GM21723 (cell line): ENCODE measurements around the gene PIK3R3.

Experiments used
- ATAC-seq: cut with Tn5 transposase; IDR thresholded peaks from one replicate; pipeline ENCODE4 v1.9.1; 2021; ENCODE audit warnings: mild to moderate bottlenecking, moderate library complexity; ENCODE audit not compliant: unreplicated experiment

Gene PIK3R3

DNA sequence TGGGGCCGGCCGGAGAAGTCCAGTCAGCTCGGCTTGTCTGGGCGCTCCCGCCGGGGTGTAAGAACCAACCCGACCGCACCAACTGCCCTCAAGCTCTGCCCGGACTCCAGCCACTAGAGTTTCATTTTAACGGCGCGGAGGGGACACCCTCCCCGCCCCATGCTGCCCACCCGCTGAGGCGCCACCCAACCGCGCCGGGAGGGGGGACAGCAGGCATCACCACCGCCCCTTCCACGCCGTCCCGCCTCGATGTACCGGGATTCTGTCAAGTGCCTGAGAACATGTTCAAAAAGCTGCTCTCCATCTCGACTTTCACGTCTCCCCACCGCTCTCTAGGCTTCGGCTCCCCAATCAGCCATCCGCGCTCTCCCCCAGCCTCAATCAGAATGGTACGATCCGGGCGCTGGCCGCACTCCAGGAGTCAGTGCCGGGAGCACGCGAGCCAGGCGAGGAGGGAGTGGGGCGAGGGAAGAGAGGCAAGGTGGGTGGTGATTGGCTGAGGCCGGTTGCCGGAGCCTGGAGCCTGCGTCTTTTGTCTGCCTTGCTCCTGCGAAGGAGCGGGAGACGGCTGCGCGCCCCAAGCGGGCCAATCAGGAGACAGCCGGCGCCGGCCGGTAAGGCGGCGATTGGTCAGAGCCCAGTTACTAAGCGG lies at the start of gene PIK3R3:
Gene PIK3R3 (minus strand): TSS at position 101 of the 652 bp plus-strand sequence. CDS start 677 bp downstream, outside the sequence.
- ATAC-seq, result peak; percentile 86

DNA sequence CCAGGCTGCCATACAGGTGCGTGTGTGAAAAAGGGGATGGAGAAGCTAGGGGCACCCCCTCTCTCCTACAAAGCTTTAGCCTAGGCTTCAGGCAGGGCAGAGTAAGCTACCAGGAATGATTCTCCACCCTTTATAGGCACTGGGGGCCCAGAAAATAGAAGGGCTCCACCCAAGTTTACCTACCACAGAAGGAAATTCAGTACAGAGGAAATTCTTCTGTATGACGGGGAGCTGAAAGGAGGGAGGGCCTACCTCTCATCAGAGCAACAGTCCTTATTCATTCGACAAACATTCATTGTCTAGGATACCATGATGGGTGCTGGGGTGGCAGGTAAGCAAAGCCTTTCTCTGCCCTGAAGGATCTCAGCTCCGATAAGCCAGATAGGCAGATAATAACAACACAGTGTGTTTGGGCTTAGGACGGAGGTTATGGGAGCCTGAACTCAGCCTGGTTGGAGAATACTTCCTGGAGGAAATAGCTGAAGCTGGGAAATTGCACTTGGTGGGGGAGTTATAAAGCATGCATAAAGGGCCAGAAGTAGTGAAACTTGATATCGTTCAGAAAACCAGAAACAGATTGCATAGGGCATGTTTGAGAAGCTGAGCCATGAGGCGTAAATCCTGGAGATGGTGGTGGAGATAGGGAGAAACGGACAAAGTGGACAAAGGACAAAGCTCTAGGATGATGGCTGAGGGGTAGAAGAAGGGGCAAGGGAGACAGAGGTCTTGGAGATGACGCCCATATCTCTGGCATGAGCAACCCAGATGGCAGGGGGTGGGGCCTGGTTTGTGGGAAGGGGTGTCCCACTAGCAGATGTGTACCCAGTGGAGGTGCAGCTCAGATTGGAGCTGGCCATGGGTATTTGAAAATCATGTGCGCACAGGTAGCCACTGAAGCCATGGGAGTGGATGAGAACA lies 49.2 kb upstream of the PIK3R3 start:
- no peak for ATAC-seq

DNA sequence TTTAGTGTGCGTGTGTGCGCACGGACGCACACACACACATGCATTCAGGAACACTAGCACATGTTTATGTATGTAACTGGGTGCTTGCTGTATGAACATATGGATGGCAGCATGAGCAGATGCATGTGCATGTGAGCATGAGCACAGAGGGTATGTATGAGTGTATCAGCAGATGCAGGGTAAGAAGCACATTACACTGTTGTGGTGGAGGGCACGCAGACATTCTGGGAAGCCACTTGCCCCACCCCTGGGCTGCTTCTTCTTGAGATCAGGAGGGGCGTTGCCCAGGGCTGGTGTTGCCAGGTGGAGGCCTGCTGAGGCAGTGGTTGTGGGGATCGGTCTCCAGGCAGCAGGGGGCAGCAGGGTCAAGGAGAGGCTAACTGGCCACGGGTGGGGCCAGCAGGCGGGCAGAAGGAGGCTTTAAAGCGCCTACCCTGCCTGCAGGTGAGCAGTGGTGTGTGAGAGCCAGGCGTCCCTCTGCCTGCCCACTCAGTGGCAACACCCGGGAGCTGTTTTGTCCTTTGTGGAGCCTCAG lies 47.7 kb upstream of the PIK3R3 start:
- no peak for ATAC-seq

DNA sequence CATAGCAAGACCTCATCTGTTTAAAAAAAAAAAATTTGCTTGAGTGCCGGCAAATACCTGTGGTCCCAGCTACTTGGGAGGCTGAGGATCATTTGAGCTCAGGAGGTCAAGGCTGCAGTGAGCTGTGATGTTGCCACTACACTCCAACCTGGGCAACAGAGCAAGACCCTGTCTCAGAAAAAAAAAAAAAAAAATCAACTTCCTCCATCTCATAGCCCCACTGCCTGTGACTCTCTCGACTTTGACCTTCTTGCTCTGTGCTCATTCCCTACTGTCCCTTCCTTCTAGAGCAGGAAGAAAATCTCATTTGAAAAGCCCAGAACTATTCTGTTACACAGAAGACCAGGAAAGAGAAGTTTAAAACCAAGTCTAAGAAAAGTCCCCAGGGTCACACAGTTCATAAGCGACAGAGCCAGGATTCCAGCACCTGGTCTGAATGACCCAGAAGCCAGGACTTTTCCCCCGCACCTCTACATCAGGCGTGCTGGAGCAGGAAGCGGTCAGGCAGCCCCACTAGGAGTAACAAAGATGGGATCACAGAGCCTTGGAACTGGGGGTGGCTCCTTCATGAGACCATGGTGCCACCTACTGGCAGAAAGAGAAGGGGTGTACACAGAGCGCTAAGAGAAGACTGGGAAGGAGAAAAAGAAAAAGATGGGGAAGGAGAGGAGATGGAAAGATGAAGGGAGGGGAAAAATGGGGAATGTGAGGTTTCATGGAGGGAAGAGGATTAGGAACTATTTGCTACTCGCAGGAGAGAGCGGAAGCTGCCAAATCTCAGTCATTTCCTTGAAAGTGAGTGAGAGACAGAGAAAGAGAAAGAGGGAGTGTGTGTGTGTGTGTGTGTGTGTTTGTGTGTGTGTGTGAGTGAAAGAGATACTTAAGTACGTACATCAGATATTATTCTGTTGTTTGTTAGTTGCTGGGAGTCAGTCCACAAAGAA lies 47.0 kb upstream of the PIK3R3 start:
- ATAC-seq, result peak; percentile 63

- ATAC-seq, result no peak
These were observed 43.9 kb upstream of the PIK3R3 start, which contains the start of gene P3R3URF for GRCh38 chr1:46176211-46176865. Gene P3R3URF (minus strand): TSS chr1:46176488. CDS start chr1:46176471, 17 bp downstream.

- no peak for ATAC-seq
These were observed 42.8 kb upstream of the PIK3R3 start for GRCh38 chr1:46175243-46175642.

DNA sequence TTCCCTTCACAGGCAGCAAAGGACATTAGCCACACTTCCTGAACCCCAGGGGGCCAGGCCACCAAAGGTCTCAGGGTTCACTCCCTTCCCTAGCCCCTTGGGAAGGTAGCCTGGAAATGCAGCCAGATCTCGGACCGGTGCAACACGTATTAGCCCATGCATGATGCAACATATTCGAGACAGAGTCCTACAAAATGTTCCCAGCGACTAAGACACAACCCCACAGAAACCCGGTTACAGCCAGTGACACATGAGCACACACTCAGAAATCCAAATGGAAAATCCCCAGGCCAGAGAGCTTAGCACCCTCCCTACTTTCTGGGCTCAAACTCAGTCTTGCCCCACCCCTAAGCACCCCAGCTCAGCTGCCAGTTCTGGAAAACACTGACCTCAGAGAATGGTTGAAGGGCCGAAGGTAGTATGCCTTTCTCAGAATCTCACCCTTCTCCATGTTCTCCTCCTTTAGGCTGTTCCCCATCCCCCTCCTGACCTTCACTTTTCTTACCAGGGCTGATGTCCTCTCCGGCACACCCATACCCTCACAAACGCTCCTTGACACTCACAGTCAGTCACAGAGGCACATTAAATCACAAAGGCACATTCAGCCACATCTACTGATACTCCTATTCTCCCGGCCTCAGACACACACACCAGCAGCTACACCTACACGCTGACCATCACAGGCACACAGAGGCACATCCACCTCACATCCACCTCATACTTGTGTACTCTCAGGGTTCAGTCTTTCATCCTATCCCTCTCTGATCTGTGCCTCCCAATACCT lies 42.2 kb upstream of the PIK3R3 start, which contains the start of gene TSPAN1:
Gene TSPAN1 (plus strand): TSS at position 640 of the 784 bp plus-strand sequence. CDS start 6,021 bp downstream, outside the sequence.
- ATAC-seq, result no peak

DNA sequence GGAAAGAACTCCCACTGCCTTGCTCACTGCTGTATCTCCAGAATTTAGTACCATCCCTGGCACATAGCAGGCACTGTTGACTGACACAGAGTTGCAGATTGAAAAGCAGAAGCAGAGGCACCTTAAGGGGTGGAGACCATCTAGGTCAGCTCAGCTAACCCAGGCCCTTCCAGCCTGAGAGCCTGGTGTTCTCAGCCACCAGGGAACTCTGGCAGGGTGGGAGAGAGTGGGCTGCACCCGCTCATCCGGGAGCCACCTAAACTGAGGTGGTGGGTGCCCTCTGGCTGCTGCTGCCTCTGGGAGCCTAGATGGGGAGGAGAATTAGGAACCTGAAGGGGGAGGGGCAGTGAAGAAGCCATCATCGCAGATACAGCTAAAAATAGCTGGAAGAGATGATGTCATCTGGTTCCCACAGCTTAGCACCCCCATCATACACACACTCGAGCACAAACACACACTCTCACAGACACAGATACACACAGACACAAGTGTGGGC lies 41.0 kb upstream of the PIK3R3 start:
- ATAC-seq, result no peak

- no peak for ATAC-seq
These were observed 39.9 kb upstream of the PIK3R3 start for GRCh38 chr1:46172321-46172720.

DNA sequence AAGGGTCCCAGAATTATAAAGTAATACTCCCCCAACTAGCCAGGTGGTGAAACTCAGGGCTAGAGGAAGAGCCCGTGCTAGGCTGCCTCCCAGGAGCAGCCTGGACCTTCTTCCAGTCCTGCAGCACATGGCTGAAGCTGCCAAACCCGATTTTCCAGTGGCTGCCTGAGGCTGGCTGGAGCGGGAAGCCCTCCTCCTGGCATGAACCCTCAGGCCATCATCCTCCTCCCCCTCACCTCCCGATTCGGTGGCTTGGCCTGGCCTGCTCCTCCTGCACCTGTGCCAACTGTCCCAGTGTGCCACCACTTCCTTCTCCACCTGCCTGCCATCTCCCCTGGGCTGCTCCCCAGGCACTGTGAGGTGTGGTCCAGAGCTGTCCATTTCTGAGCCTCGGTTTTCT lies 39.4 kb upstream of the PIK3R3 start:
- no peak for ATAC-seq

- no peak for ATAC-seq
These were observed 38.9 kb upstream of the PIK3R3 start for GRCh38 chr1:46171351-46171750.

GRCh38 chr1:46169811-46170454 lies 37.5 kb upstream of the PIK3R3 start:
- no peak for ATAC-seq

- no peak for ATAC-seq
These were observed 36.0 kb upstream of the PIK3R3 start for GRCh38 chr1:46168477-46168876.

GRCh38 chr1:46166521-46167462 lies 34.4 kb upstream of the PIK3R3 start:
- no peak for ATAC-seq

DNA sequence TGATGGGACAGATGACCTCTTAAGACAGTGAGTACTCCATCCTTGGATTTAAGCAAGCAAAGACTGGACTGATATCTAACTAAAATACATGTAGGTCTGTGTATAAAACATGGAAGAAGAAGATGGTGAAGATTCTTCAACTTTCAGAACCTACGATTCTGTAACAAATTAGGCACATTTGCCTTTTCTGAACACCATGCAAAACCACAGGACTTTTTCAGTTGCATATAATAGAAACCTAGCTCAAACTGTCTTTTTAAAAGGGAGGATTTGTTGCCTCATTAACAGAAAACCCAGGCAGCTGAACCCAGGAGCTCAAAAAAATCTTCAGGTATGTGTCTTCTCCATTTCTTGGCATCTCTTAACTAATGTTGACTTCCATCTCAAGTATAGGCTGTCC lies 27.8 kb upstream of the PIK3R3 start:
- ATAC-seq, result no peak

GRCh38 chr1:46159516-46159915 lies 27.1 kb upstream of the PIK3R3 start:
- no peak for ATAC-seq
